Parathyroid adenoma (tissue), 2 donors: ENCODE data around the gene KCNK3.

Experiments used
- H2AFZ ChIP-seq: fragments of 300-600 bp; sonication (generic); one replicate; pipeline ENCODE4 v1.7.0; 2017; ENCODE audit warnings: antibody characterized with exemption, mild to moderate bottlenecking
- H3K27ac ChIP-seq: fragments of 300-600 bp; sonication (generic); one replicate; pipeline ENCODE4 v1.7.0; 2017
- H3K27me3 ChIP-seq: fragments of 300-600 bp; sonication (generic); one replicate; pipeline ENCODE4 v1.7.0; 2017; ENCODE audit warnings: low read length; ENCODE audit not compliant: control insufficient read depth, insufficient read depth
- H3K36me3 ChIP-seq: fragments of 300-600 bp; sonication (generic); one replicate; pipeline ENCODE4 v1.7.0; 2017; ENCODE audit warnings: low read length; ENCODE audit not compliant: control insufficient read depth, insufficient read depth
- H3K4me1 ChIP-seq: fragments of 300-600 bp; sonication (generic); one replicate; pipeline ENCODE4 v1.7.0; 2017; ENCODE audit warnings: control low read depth
- H3K4me2 ChIP-seq: fragments of 300-600 bp; sonication (generic); one replicate; pipeline ENCODE4 v1.7.0; 2017; ENCODE audit warnings: low read length
- H3K4me3 ChIP-seq: fragments of 300-600 bp; sonication (generic); one replicate; pipeline ENCODE4 v1.7.0; 2017; ENCODE audit warnings: low read depth, low read length
- H3K79me2 ChIP-seq: fragments of 300-600 bp; sonication (generic); one replicate; pipeline ENCODE4 v1.7.0; 2017; ENCODE audit warnings: control low read depth
- H3K9ac ChIP-seq: fragments of 300-600 bp; sonication (generic); one replicate; pipeline ENCODE4 v1.7.0; 2017; ENCODE audit warnings: mild to moderate bottlenecking
- H3K9me3 ChIP-seq: fragments of 300-600 bp; sonication (generic); one replicate; pipeline ENCODE4 v1.7.0; 2017; ENCODE audit warnings: low read length; ENCODE audit not compliant: control insufficient read depth
- CTCF ChIP-seq: fragments of 300-600 bp; sonication (generic); IDR thresholded peaks from one replicate; pipeline ENCODE4 v1.7.0; 2017; ENCODE audit warnings: antibody characterized with exemption, mild to moderate bottlenecking
- donor health status: primary hyperparathyroidism.

Gene KCNK3

GRCh38 chr2:26650713-26651469 lies 41.6 kb upstream of the KCNK3 start:
- no peak for TF ChIP-seq CTCF
- H3K4me1 ChIP-seq = no peaks in the 10 kb centered on the region
- no peak overlapping the region for H3K9ac ChIP-seq
- H3K4me3 ChIP-seq = no peak overlapping the region
- no peaks in the 10 kb centered on the region for H3K27me3 ChIP-seq
- H3K79me2 ChIP-seq = no peaks in the 10 kb centered on the region
- no peak overlapping the region for H3K4me2 ChIP-seq
- H3K27ac ChIP-seq = no peak overlapping the region
- H2AFZ ChIP-seq = no peak overlapping the region
- no peaks in the 10 kb centered on the region for H3K9me3 ChIP-seq
- H3K36me3 ChIP-seq = no peaks in the 10 kb centered on the region

DNA sequence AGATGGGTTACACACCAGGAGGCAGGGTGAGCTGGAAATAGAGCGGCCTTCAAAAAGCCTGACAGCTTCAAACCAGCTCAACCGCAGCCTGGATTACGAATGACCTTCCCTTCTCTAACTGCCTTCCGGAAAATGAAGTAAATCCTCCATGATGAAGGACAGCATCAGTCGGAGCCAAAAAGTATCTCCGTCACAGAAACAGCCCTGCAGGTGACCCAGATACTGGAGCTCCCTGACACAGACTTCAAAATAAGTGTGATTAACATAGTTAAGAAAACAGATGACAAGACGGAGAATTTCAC lies 41.1 kb upstream of the KCNK3 start:
- H3K9ac ChIP-seq = no peak overlapping the region
- no peaks in the 10 kb centered on the region for H3K36me3 ChIP-seq
- no peaks in the 10 kb centered on the region for H3K4me1 ChIP-seq
- H3K4me2 ChIP-seq = no peak overlapping the region
- no peak overlapping the region for H3K27ac ChIP-seq
- no peak for TF ChIP-seq CTCF
- H3K27me3 ChIP-seq = no peaks in the 10 kb centered on the region
- H3K4me3 ChIP-seq = no peak overlapping the region
- H3K79me2 ChIP-seq = no peaks in the 10 kb centered on the region
- no peak overlapping the region for H2AFZ ChIP-seq
- H3K9me3 ChIP-seq = no peaks in the 10 kb centered on the region

- H3K79me2 ChIP-seq = no peaks in the 10 kb centered on the region
- no peak overlapping the region for H3K4me2 ChIP-seq
- no peak overlapping the region for H2AFZ ChIP-seq
- no peaks in the 10 kb centered on the region for H3K27me3 ChIP-seq
- TF ChIP-seq CTCF = no peak
- no peaks in the 10 kb centered on the region for H3K36me3 ChIP-seq
- H3K9ac ChIP-seq = no peak overlapping the region
- H3K9me3 ChIP-seq = no peaks in the 10 kb centered on the region
- no peaks in the 10 kb centered on the region for H3K4me1 ChIP-seq
- H3K27ac ChIP-seq = no peak overlapping the region
- no peak overlapping the region for H3K4me3 ChIP-seq
These were observed 40.7 kb upstream of the KCNK3 start for GRCh38 chr2:26651799-26652198.

- no peak overlapping the region for H3K9ac ChIP-seq
- TF ChIP-seq CTCF = no peak
These were observed 40.0 kb upstream of the KCNK3 start for GRCh38 chr2:26652361-26653041.

More at GRCh38 chr2:26652361-26653041, 40.0 kb upstream of the KCNK3 start:
- H3K36me3 ChIP-seq = no peaks in the 10 kb centered on the region
- H3K9me3 ChIP-seq = no peaks in the 10 kb centered on the region
- H2AFZ ChIP-seq = no peak overlapping the region
- no peak overlapping the region for H3K4me2 ChIP-seq
- H3K4me3 ChIP-seq = no peak overlapping the region
- H3K4me1 ChIP-seq = no peaks in the 10 kb centered on the region
- H3K79me2 ChIP-seq = no peaks in the 10 kb centered on the region
- no peak overlapping the region for H3K27ac ChIP-seq
- no peaks in the 10 kb centered on the region for H3K27me3 ChIP-seq
